ENCODE measurements around the gene TMEM39B.

TMEM39B gene

GRCh38 chr1:32091176-32091575 lies 18.4 kb downstream of the TMEM39B start:
- Histone ChIP-seq H3K4me3 (ENCODE audit: insufficient read depth, low read depth, low read length, poor library complexity, severe bottlenecking) (no peak overlapping the region), H3K27me3 (replicated peaks; ENCODE audit: control insufficient read depth, insufficient read depth, low read length, poor library complexity, severe bottlenecking) (no peaks in the 10 kb centered on the region), H3K27ac (ENCODE audit: insufficient read depth, low read length, poor library complexity, severe bottlenecking) (no peak overlapping the region), H3K36me3 (ENCODE audit: control insufficient read depth, insufficient read depth, low read length) (peaks cover 46% of the 10 kb centered on the region), H3K4me1 (ENCODE audit: control insufficient read depth, insufficient read depth, low read length, poor library complexity, severe bottlenecking) (no peaks in the 10 kb centered on the region), H3K9me3 (ENCODE audit: control insufficient read depth, low read length) (no peaks in the 10 kb centered on the region)
- DNase-seq: no peak

DNA sequence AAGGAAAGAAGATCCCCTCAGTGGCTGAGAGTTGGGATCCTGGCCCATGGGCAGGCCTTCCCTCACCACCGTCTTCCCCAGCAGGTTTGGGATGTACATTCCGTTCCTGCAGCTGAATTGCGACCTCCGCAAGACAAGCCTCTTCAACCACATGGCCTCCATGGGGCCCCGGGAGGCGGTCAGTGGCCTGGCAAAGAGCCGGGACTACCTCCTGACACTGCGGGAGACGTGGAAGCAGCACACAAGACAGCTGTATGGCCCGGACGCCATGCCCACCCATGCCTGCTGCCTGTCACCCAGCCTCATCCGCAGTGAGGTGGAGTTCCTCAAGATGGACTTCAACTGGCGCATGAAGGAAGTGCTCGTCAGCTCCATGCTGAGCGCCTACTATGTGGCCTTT lies 18.9 kb downstream of the TMEM39B start:
- Histone ChIP-seq H3K27me3 (replicated peaks; ENCODE audit: control insufficient read depth, insufficient read depth, low read length, poor library complexity, severe bottlenecking) (no peaks in the 10 kb centered on the region), H3K4me3 (ENCODE audit: insufficient read depth, low read depth, low read length, poor library complexity, severe bottlenecking) (no peak overlapping the region), H3K27ac (ENCODE audit: insufficient read depth, low read length, poor library complexity, severe bottlenecking) (no peak overlapping the region), H3K36me3 (ENCODE audit: control insufficient read depth, insufficient read depth, low read length) (peaks cover 42% of the 10 kb centered on the region), H3K9me3 (ENCODE audit: control insufficient read depth, low read length) (no peaks in the 10 kb centered on the region), H3K4me1 (ENCODE audit: control insufficient read depth, insufficient read depth, low read length, poor library complexity, severe bottlenecking) (no peaks in the 10 kb centered on the region)
- no peak for DNase-seq

GRCh38 chr1:32094746-32095521 lies 22.2 kb downstream of the TMEM39B start:
- H3K4me3 ChIP-seq (ENCODE audit: insufficient read depth, low read depth, low read length, poor library complexity, severe bottlenecking): no peak overlapping the region
- no peaks in the 10 kb centered on the region for H3K27me3 ChIP-seq (replicated peaks; ENCODE audit: control insufficient read depth, insufficient read depth, low read length, poor library complexity, severe bottlenecking)
- H3K36me3 ChIP-seq (ENCODE audit: control insufficient read depth, insufficient read depth, low read length): peaks cover 48% of the 10 kb centered on the region
- H3K9me3 ChIP-seq (ENCODE audit: control insufficient read depth, low read length): no peaks in the 10 kb centered on the region
- no peak for DNase-seq
- H3K27ac ChIP-seq (ENCODE audit: insufficient read depth, low read length, poor library complexity, severe bottlenecking): no peak overlapping the region
- no peaks in the 10 kb centered on the region for H3K4me1 ChIP-seq (ENCODE audit: control insufficient read depth, insufficient read depth, low read length, poor library complexity, severe bottlenecking)

GRCh38 chr1:32099426-32099825 lies 26.7 kb downstream of the TMEM39B start:
- DNase-seq: no peak
- no peak overlapping the region for H3K4me3 ChIP-seq (ENCODE audit: insufficient read depth, low read depth, low read length, poor library complexity, severe bottlenecking)
- H3K27ac ChIP-seq (ENCODE audit: insufficient read depth, low read length, poor library complexity, severe bottlenecking): no peak overlapping the region
- H3K27me3 ChIP-seq (replicated peaks; ENCODE audit: control insufficient read depth, insufficient read depth, low read length, poor library complexity, severe bottlenecking): no peaks in the 10 kb centered on the region
- no peaks in the 10 kb centered on the region for H3K4me1 ChIP-seq (ENCODE audit: control insufficient read depth, insufficient read depth, low read length, poor library complexity, severe bottlenecking)
- peaks cover 37% of the 10 kb centered on the region for H3K36me3 ChIP-seq (ENCODE audit: control insufficient read depth, insufficient read depth, low read length)
- no peaks in the 10 kb centered on the region for H3K9me3 ChIP-seq (ENCODE audit: control insufficient read depth, low read length)

GRCh38 chr1:32100359-32100758 lies 27.6 kb downstream of the TMEM39B start:
- DNase-seq: no peak
- no peak overlapping the region for H3K27ac ChIP-seq (ENCODE audit: insufficient read depth, low read length, poor library complexity, severe bottlenecking)
- no peaks in the 10 kb centered on the region for H3K4me1 ChIP-seq (ENCODE audit: control insufficient read depth, insufficient read depth, low read length, poor library complexity, severe bottlenecking)
- no peaks in the 10 kb centered on the region for H3K9me3 ChIP-seq (ENCODE audit: control insufficient read depth, low read length)
- H3K27me3 ChIP-seq (replicated peaks; ENCODE audit: control insufficient read depth, insufficient read depth, low read length, poor library complexity, severe bottlenecking): no peaks in the 10 kb centered on the region
- H3K4me3 ChIP-seq (ENCODE audit: insufficient read depth, low read depth, low read length, poor library complexity, severe bottlenecking): no peak overlapping the region
- H3K36me3 ChIP-seq (ENCODE audit: control insufficient read depth, insufficient read depth, low read length): peaks cover 29% of the 10 kb centered on the region

- Histone ChIP-seq H3K36me3 (ENCODE audit: control insufficient read depth, insufficient read depth, low read length) (peaks cover 22% of the 10 kb centered on the region), H3K27me3 (replicated peaks; ENCODE audit: control insufficient read depth, insufficient read depth, low read length, poor library complexity, severe bottlenecking) (no peaks in the 10 kb centered on the region), H3K4me1 (ENCODE audit: control insufficient read depth, insufficient read depth, low read length, poor library complexity, severe bottlenecking) (no peaks in the 10 kb centered on the region), H3K9me3 (ENCODE audit: control insufficient read depth, low read length) (no peaks in the 10 kb centered on the region), H3K27ac (ENCODE audit: insufficient read depth, low read length, poor library complexity, severe bottlenecking) (no peak overlapping the region), H3K4me3 (ENCODE audit: insufficient read depth, low read depth, low read length, poor library complexity, severe bottlenecking) (no peak overlapping the region)
- DNase-seq: no peak
Observed at GRCh38 chr1:32100807-32101708, 28.3 kb downstream of the TMEM39B start.

DNA sequence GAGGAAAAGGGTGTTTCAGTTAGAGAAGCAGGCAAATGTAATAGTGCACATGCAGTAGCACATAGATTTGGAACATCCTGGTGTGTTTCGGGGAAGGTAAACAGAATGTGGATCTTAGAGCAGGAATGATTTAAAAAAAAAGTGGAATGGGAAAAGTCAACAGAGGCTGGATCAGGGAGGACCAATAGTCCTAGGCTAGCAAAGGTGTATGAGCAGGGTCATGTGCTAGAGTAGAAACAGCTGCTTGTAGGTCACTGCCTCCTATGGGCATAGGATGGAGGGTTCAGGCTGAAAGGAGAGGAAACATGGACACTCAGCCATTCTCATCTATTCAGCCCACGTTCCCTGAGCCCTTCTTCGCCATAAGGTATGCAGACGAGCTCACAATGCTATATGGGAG lies 31.4 kb downstream of the TMEM39B start:
- H3K36me3 ChIP-seq (ENCODE audit: control insufficient read depth, insufficient read depth, low read length): peaks cover 17% of the 10 kb centered on the region
- no peak overlapping the region for H3K4me3 ChIP-seq (ENCODE audit: insufficient read depth, low read depth, low read length, poor library complexity, severe bottlenecking)
- no peaks in the 10 kb centered on the region for H3K9me3 ChIP-seq (ENCODE audit: control insufficient read depth, low read length)
- H3K27me3 ChIP-seq (replicated peaks; ENCODE audit: control insufficient read depth, insufficient read depth, low read length, poor library complexity, severe bottlenecking): no peaks in the 10 kb centered on the region
- no peak overlapping the region for H3K27ac ChIP-seq (ENCODE audit: insufficient read depth, low read length, poor library complexity, severe bottlenecking)
- no peaks in the 10 kb centered on the region for H3K4me1 ChIP-seq (ENCODE audit: control insufficient read depth, insufficient read depth, low read length, poor library complexity, severe bottlenecking)
- no peak for DNase-seq

GRCh38 chr1:32105338-32105737 lies 32.6 kb downstream of the TMEM39B start:
- H3K4me3 ChIP-seq (ENCODE audit: insufficient read depth, low read depth, low read length, poor library complexity, severe bottlenecking): no peak overlapping the region
- no peaks in the 10 kb centered on the region for H3K27me3 ChIP-seq (replicated peaks; ENCODE audit: control insufficient read depth, insufficient read depth, low read length, poor library complexity, severe bottlenecking)
- H3K36me3 ChIP-seq (ENCODE audit: control insufficient read depth, insufficient read depth, low read length): peaks cover 8% of the 10 kb centered on the region
- no peak overlapping the region for H3K27ac ChIP-seq (ENCODE audit: insufficient read depth, low read length, poor library complexity, severe bottlenecking)
- H3K4me1 ChIP-seq (ENCODE audit: control insufficient read depth, insufficient read depth, low read length, poor library complexity, severe bottlenecking): peaks cover 9% of the 10 kb centered on the region
- no peaks in the 10 kb centered on the region for H3K9me3 ChIP-seq (ENCODE audit: control insufficient read depth, low read length)
- DNase-seq: no peak

DNA sequence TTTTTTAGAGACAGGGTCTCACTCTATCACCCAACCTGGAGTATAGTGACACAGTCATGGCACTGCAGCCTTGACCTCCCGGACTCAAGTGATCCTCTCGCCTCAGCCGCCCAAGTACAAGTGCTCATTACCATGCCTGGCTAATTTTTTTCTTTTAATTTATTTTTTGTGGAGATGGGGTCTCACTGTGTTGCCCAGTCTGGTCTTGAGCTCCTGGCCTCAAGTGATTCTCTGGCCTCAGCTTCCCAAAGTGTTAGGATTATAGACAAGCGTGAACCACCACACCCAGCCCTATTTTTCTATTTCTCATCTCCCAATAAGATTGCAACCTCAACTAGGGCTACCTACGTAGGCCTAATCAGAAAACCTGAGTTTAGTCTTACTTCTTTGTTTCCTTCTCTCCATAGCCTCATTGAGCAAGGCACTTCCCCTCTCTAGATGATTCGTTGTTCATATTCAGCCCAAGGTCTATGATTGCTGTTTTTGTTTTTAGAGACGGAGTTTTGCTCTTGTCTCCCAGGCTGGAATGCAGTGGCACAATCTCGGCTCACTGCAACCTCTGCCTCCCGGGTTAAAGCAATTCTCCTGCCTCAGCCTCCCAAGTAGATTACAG lies 34.0 kb downstream of the TMEM39B start:
- Histone ChIP-seq H3K27ac (ENCODE audit: insufficient read depth, low read length, poor library complexity, severe bottlenecking) (no peak overlapping the region), H3K4me3 (ENCODE audit: insufficient read depth, low read depth, low read length, poor library complexity, severe bottlenecking) (no peak overlapping the region), H3K36me3 (ENCODE audit: control insufficient read depth, insufficient read depth, low read length) (peaks cover 6% of the 10 kb centered on the region), H3K9me3 (ENCODE audit: control insufficient read depth, low read length) (no peaks in the 10 kb centered on the region), H3K27me3 (replicated peaks; ENCODE audit: control insufficient read depth, insufficient read depth, low read length, poor library complexity, severe bottlenecking) (no peaks in the 10 kb centered on the region), H3K4me1 (ENCODE audit: control insufficient read depth, insufficient read depth, low read length, poor library complexity, severe bottlenecking) (peaks cover 22% of the 10 kb centered on the region)
- DNase-seq: no peak
